Astrocyte of the spinal cord (primary cell): ENCODE results near the gene CTNNA2.

ENCODE experiments used
- DNase-seq: peaks from one replicate; pipeline ENCODE4 v3.0.0; 2011; ENCODE audit warnings: low read depth, low spot score
- H3K4me3 ChIP-seq: 2 replicates; pipeline ENCODE4 v1.5.1; 2011; ENCODE audit warnings: low read depth, mild to moderate bottlenecking, low read length, moderate library complexity
- in situ Hi-C: cut with HindIII; loops from 2 replicates; pipeline ENCODE4 v1.10.0; 2017; ENCODE audit warnings: low sequenced_read_pairs
- TF ChIP-seq, protein P1 (sequence below): IDR thresholded peaks from 2 replicates; pipeline ENCODE4 v1.5.1; 2012; ENCODE audit warnings: low read depth, mild to moderate bottlenecking, low read length, inconsistent platforms

CTNNA2 gene

DNA sequence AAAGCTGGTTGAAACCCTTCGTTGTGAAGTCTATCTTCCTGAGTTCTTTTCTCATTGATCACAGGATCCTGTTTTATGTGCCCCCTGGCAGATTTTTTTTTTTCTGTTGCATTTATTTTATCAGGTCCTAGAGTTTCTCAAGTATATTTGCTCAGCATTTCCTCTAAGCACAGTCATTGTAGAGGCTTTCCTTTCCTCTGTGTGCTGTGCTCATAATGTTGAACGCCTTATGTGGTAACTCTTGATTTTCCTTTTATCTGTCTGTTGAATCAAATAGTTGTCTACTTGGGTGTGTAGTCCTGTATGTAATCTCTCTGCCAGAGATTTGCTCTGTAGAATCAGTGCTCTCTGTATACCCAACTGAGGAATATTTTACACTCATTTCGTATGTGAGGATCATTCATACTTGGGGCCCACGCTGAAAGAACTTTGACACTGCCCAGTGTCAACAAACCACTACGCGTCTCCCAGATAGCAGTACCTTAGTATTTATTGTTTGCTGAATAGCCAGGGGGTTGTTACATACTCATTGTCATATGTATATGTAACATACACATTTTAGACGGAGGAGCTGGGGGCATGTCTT lies 118.2 kb downstream of the CTNNA2 start:
- in situ Hi-C loops, result no loop called here

DNA sequence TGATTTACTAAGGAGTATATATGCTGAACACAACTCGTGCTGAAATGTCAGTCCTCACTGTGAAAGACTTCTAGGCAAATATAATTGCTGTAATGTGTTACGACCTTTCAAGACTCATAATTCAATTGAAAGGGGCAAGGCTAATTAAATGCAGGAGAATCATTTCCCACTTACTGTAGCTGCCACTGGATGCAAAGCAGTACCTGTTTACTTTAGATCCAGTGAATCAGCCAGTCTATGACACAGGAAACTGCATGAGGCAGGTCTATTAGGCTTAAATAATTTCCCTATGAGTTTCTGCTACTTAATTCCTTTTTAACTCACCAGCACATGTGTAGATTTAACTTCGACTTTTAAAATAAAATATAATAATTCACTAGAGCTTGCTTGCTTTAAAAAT lies 125.6 kb downstream of the CTNNA2 start:
- TF ChIP-seq, protein P1, sequence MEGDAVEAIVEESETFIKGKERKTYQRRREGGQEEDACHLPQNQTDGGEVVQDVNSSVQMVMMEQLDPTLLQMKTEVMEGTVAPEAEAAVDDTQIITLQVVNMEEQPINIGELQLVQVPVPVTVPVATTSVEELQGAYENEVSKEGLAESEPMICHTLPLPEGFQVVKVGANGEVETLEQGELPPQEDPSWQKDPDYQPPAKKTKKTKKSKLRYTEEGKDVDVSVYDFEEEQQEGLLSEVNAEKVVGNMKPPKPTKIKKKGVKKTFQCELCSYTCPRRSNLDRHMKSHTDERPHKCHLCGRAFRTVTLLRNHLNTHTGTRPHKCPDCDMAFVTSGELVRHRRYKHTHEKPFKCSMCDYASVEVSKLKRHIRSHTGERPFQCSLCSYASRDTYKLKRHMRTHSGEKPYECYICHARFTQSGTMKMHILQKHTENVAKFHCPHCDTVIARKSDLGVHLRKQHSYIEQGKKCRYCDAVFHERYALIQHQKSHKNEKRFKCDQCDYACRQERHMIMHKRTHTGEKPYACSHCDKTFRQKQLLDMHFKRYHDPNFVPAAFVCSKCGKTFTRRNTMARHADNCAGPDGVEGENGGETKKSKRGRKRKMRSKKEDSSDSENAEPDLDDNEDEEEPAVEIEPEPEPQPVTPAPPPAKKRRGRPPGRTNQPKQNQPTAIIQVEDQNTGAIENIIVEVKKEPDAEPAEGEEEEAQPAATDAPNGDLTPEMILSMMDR, result no peak
- in situ Hi-C loops, result no loop called here
- no peak for DNase-seq
- H3K4me3 ChIP-seq, result no peak overlapping the region

More for the DNA sequence above, 118.2 kb downstream of the CTNNA2 start:
- no peak for DNase-seq
- TF ChIP-seq, protein P1, result no peak
- no peak overlapping the region for H3K4me3 ChIP-seq

DNA sequence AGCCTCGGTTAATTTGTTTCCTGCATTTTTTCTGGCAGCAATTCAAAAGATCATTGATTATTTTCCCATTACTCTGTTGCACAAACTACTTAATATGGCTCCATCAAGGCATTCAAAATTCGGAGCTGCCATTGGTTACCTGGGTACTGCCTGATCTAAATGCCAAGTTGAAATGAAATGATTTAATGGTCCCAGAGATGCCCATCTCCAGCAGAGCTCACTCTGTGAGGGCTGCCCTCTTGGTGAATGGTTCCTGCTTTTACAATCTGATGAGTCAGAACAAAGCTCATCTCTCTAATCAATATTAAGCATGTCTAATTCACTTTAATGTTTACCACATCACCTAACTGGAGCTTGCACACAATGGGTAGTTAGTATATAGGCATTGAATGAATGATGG lies 126.1 kb downstream of the CTNNA2 start:
- in situ Hi-C loops, result no loop called here
- no peak overlapping the region for H3K4me3 ChIP-seq
- DNase-seq, result no peak
- TF ChIP-seq, protein P1, result no peak

DNA sequence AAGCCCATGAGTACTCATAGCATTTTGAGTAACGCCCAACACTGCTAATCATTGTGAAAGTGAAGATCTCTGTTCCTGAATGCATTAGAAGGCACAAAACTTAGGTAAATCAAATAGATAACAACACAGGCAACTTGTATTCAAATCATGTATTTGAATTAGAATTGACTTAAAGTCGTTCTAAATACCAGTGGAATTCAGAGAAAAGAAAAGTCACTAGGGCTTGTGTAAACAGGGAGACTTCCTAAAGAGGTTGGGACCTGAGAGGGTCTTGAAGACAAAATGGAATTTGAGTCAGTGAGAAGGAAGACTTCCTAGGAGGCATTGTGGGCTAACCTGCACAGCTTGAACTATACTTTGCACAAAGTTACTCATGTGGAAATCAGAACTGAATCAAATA lies 127.2 kb downstream of the CTNNA2 start:
- no peak for DNase-seq
- H3K4me3 ChIP-seq, result no peak overlapping the region
- in situ Hi-C loops, result no loop called here
- TF ChIP-seq, protein P1, result no peak

DNA sequence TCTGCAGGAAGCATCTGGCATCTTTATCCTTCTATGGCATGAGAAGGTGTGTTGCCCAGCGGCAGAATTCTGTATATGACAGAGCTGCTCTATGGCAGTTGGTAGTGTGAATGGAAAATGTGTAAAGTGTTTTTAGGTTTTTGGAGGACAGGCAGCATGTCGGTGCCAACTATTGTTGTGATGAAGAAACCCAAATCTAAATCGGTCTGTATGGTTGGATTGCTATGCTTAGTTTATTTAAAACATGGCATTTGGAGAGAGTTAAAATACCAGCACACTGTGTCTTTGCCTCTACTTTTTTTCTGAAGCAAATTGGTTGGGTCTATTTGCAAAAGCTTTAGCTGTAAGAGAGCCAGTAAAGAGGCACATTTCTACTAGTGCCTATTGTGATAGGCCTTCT lies 136.7 kb downstream of the CTNNA2 start:
- no peak overlapping the region for H3K4me3 ChIP-seq
- TF ChIP-seq, protein P1, result no peak
- no peak for DNase-seq
- in situ Hi-C loops, result no loop called here

DNA sequence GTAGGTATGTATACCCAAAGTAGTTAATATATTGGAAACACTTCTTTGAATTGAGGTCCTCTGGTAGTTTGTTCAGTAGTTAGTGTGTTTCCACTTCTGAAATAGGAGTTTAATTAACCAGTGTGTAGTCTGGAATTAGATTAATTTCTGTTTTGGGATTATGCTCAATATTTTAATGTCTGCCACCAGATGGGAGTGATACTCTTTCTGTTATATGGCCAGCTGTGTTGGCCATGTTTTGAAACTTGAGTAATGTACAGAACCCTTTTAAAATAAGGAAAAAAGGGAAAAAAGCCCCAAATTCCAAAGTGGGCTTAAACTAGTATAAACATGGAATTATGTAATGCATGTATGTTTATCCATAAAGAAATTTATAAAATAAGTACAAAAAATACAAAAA lies 147.7 kb downstream of the CTNNA2 start:
- TF ChIP-seq, protein P1, result peak; percentile 6
- no peak for DNase-seq
- in situ Hi-C loops, result no loop called here
- no peak overlapping the region for H3K4me3 ChIP-seq

DNA sequence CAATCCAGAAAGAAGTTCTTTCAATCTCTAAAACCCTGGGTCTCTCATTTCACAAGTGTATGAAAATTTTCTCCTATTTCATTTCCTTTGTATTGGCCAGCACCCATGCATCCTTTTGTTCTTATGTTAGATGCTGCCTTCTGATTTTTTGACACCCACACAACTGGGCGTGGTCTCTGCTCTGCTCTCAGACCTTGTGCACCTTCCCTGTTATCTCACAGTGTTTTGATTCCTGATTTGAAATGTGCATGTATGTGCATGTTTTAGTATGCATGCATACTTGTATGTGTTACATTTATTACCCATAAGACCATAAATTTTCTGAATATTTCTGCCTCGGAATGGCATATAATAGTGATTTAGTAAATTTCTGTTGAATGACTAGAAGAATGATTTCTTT lies 152.2 kb downstream of the CTNNA2 start:
- in situ Hi-C loops, result no loop called here
- no peak overlapping the region for H3K4me3 ChIP-seq
- no peak for DNase-seq
- TF ChIP-seq, protein P1, result no peak
